Right lobe of liver (tissue), 6 donors: Measurements from ENCODE around the gene MRLN. TPM values are rescaled to one million over a fixed set of nuclear protein-coding genes. Genes with fewer than 3 reads are reported as not detected.

Experiments
- ATAC-seq, 4 donors: fragments of 200-7000 bp; cut with Tn5 transposase; one replicate each; pipeline ENCODE4 v1.9.1; 2020; ENCODE audit warnings: mild to moderate bottlenecking in 4 of 4, moderate library complexity in 4 of 4
- DNase-seq, 3 donors: peaks; one replicate each; pipeline ENCODE4 v3.0.0-alpha.2; 2020
- H3K27ac ChIP-seq, 3 donors: fragments of 200-600 bp; one replicate each; pipeline ENCODE4 v1.8.0; 2022
- H3K27me3 ChIP-seq, 2 donors: fragments of 200-600 bp; one replicate each; pipeline ENCODE4 v1.8.0; 2022
- H3K36me3 ChIP-seq, 4 donors: fragments of 200-600 bp; sonication (generic) in 1 of 4; one replicate each; pipeline versions ENCODE4 v1.5.1 to v1.8.0; 2017 to 2022; ENCODE audit warnings: control low read depth in 1 of 4
- H3K4me1 ChIP-seq, 4 donors: fragments of 200-600 bp; sonication (generic) in 1 of 4; one replicate each; pipeline versions ENCODE4 v1.5.1 to v1.8.0; 2017 to 2022; ENCODE audit warnings: control low read depth in 1 of 4
- H3K4me3 ChIP-seq, 3 donors: fragments of 200-600 bp; one replicate each; pipeline ENCODE4 v1.8.0; 2022
- H3K9me3 ChIP-seq, 4 donors: fragments of 200-600 bp; sonication (generic) in 1 of 4; one replicate each; pipeline versions ENCODE4 v1.5.1 to v1.8.0; 2017 to 2022; ENCODE audit warnings: control low read depth in 1 of 4
- POLR2A ChIP-seq: fragments of 450-650 bp; IDR thresholded peaks from one replicate; pipeline ENCODE4 v1.6.1; 2017; ENCODE audit warnings: antibody characterized with exemption, mild to moderate bottlenecking
- WGBS: methylation state at CpG from one replicate; pipeline ENCODE4 v1.1.6; 2018; ENCODE audit warnings: low coverage, low lambda C conversion rate; ENCODE audit not compliant: insufficient coverage; ENCODE audit errors: missing lambda C conversion rate; 5-methylcytosine and 5-hydroxymethylcytosine counted together
- intact Hi-C, 2 donors: fragments of 100-400 bp; cut with DNase I; formaldehyde crosslinking; loops; one replicate each; pipeline versions ENCODE4 v1.11.2 to v1.14.1; 2022
- total RNA-seq, 6 experiments: library from RNA; depleted of rRNA in 2 of 6; stranded (reverse); fragments of >200 nt in 2 of 6; fragmentation: NEBNext Ultra II Directional in 3 of 6; extraction: Animal tissue kit (Norgen Biotek cat#: 25700) in 3 of 6; gene quantifications; one replicate each; pipeline versions ENCODE4 v1.1.0 to v1.2.4, GENCODE V29; 2016 to 2023
- TF ChIP-seq, protein P1 (sequence below), 4 donors: fragments of 200-600 bp in 3 of 4; fragments of 450-650 bp in 1 of 4; IDR thresholded peaks; one replicate each; pipeline versions ENCODE4 v1.5.1 to v1.8.0; 2016 to 2022; ENCODE audit warnings: antibody characterized with exemption in 4 of 4, mild to moderate bottlenecking in 2 of 4
- donor health status: DM: no; HTN: yes; CAD: no.
- donor health status: DM: no; HTN: no; CAD: no.
- donor health status: DM: no; HTN: no; CAD: no.
- donor health status: DM: no; HTN: yes; CAD: no.
- donor health status: DM: no; HTN: yes; CAD: no.

MRLN gene
- total RNA-seq, 6 experiments from 2014 or later: not detected

DNA sequence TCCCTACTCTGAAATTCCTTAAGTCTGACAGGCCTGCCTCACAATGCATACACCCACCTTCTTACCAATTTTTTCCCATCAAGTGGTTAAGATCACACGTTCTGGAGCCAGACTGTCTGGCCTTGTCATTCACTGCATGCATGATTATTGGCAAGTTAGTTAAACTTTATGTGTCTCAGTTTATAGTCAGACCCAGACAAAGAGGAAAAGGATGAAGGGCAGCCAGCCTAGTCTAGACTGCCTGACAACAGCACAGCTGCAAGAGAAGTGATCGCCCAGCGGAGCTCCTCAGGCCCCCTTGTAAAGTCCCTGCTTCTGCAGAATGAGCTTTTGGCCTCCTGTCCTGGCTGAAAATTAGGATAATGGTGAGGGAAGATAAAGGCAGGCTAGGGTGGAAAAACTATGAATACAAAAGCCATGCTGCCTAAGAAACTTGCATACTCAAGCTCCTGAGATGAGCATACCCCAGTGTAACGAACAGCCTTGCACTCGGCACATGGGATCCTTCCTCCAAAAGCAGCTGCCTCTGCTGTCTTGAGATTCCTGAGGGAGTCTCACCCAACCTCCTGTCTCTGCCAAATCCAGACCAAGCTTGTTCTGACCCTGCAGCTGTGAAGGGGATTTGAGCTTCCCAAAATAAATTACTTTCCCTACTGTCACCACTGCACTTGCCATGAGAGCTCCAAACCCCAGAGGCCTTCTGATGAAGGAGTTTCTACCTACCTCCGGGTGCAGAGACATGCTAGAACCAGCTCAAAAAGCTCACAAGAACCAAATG, 26.7 kb upstream of the MRLN start:
- no peaks in the 10 kb centered on the region for H3K27me3 ChIP-seq
- no peak overlapping the region for H3K4me3 ChIP-seq
- TF ChIP-seq, protein P1, sequence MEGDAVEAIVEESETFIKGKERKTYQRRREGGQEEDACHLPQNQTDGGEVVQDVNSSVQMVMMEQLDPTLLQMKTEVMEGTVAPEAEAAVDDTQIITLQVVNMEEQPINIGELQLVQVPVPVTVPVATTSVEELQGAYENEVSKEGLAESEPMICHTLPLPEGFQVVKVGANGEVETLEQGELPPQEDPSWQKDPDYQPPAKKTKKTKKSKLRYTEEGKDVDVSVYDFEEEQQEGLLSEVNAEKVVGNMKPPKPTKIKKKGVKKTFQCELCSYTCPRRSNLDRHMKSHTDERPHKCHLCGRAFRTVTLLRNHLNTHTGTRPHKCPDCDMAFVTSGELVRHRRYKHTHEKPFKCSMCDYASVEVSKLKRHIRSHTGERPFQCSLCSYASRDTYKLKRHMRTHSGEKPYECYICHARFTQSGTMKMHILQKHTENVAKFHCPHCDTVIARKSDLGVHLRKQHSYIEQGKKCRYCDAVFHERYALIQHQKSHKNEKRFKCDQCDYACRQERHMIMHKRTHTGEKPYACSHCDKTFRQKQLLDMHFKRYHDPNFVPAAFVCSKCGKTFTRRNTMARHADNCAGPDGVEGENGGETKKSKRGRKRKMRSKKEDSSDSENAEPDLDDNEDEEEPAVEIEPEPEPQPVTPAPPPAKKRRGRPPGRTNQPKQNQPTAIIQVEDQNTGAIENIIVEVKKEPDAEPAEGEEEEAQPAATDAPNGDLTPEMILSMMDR (IDR thresholded peaks at IDR 0.05): no peak
- no peak for TF ChIP-seq POLR2A
- no peak for DNase-seq
- no peaks in the 10 kb centered on the region for H3K36me3 ChIP-seq
- H3K27ac ChIP-seq: no peak overlapping the region
- 50% methylated on average over 4 of the region's 6 CpGs for WGBS
- no peak for ATAC-seq
- no peaks in the 10 kb centered on the region for H3K9me3 ChIP-seq
- H3K4me1 ChIP-seq: no peaks in the 10 kb centered on the region
- intact Hi-C loops: no loop called here

DNA sequence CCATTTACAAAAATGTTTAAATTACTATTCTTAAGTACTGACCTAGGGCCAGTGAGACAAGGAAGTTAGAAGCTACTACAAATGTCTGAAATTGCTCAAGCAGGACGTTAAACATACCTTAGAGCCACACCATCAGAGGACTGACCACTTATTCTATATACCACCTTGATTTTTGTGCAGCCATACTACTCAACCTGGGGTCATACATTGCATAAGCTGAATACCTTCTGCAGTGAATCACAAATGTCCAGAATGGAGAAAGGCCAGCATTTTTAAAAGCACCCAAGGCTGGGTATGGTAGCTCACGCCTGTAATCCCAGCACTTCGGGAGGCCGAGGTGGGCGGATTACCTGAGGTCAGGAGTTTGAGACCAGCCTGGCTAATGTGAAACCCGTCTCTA, 21.2 kb upstream of the MRLN start:
- DNase-seq (no peak), ATAC-seq (no peak)
- H3K27ac ChIP-seq: no peak overlapping the region
- 70% methylated on average over 4 of the region's 6 CpGs for WGBS
- H3K9me3 ChIP-seq: no peaks in the 10 kb centered on the region
- TF ChIP-seq, protein P1 (IDR thresholded peaks at IDR 0.05): no peak
- no peak for TF ChIP-seq POLR2A
- no peaks in the 10 kb centered on the region for H3K36me3 ChIP-seq
- H3K27me3 ChIP-seq: no peaks in the 10 kb centered on the region
- H3K4me3 ChIP-seq: no peak overlapping the region
- no peaks in the 10 kb centered on the region for H3K4me1 ChIP-seq
- intact Hi-C loops: no loop called here

DNA sequence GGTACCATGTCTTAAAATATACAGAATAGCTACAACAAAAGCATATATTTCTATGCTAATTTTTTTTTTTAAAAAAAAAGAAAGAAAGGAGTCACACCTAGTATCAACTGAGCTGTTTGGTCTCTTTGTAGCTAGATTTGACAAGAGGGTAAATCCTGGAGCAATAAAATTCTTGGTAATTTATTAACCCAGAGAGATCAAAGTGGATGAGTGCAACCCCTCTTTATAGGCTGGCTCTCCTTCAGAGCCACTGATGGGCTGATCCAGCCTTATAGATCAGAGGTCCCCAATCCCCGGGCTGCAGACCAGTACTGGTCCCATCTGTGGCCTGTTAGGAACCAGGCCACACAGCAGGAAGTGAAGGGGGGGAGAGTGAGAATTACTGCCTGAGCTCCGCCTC, 19.8 kb upstream of the MRLN start:
- ATAC-seq (no peak), DNase-seq (no peak)
- H3K27ac ChIP-seq: no peak overlapping the region
- TF ChIP-seq, protein P1 (IDR thresholded peaks at IDR 0.05): no peak
- TF ChIP-seq POLR2A: no peak
- no peaks in the 10 kb centered on the region for H3K36me3 ChIP-seq
- no peaks in the 10 kb centered on the region for H3K9me3 ChIP-seq
- H3K4me3 ChIP-seq: no peak overlapping the region
- H3K27me3 ChIP-seq: no peaks in the 10 kb centered on the region
- intact Hi-C loops: no loop called here
- H3K4me1 ChIP-seq: no peaks in the 10 kb centered on the region
- 67% methylated on average over 1 of the region's 2 CpGs for WGBS

DNA sequence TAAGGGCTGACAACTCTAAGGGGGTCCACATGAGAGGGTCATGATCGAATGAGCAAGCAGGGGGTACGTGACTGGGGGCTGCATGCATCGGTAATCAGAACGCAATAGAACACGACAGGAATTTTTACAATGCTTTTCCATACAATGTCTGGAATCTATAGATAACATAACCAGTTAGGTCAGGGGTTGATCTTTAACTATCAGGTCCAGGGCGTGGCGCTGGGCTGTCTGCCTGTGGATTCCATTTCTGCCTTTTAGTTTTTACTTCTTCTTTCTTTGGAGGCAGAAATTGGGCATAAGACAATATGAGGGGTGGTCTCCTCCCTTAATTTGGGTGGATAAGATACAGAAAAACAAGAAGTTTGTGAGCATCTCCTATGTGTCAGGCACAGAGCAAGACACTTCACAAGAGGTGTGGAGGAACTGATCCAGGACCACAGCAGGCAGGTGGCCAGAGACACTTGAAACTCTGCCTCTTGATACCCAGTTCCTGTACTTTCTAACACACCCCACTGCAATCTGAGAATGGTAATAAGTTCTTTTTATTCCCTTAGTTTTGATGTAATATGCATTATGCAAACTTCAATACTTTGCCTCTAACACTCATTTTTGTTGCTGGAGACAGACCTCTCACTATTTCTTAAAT, 18.0 kb upstream of the MRLN start:
- Histone ChIP-seq H3K9me3 (no peaks in the 10 kb centered on the region), H3K36me3 (no peaks in the 10 kb centered on the region), H3K27me3 (no peaks in the 10 kb centered on the region), H3K4me3 (no peak overlapping the region), H3K4me1 (no peaks in the 10 kb centered on the region), H3K27ac (no peak overlapping the region)
- no peak for ATAC-seq
- intact Hi-C loops: no loop called here
- TF ChIP-seq, protein P1 (IDR thresholded peaks at IDR 0.05): no peak
- no peak for TF ChIP-seq POLR2A
- no peak for DNase-seq
- 85% methylated on average over 7 of the region's 7 CpGs for WGBS
